Measurements from ENCODE around the gene NT5DC4. TPM values are rescaled to one million over a fixed set of nuclear protein-coding genes. Genes with fewer than 3 reads are reported as not detected.
"Not testable (repeated sequence)": the region's sequence is repeated elsewhere in the genome, so short reads cannot be mapped to it uniquely, and the experiment has no call there.

The NT5DC4 gene
- total RNA-seq, 1 donor from 2014 or later, result not detected

- DNase-seq, result no peak
These were observed 19.8 kb upstream of the NT5DC4 start for GRCh38 chr2:112701052-112701451.

GRCh38 chr2:112703684-112704083 lies 17.1 kb upstream of the NT5DC4 start:
- no peak for DNase-seq

- DNase-seq, result no peak
These were observed 15.2 kb upstream of the NT5DC4 start for GRCh38 chr2:112705575-112705974.

- DNase-seq, result no peak
These were observed 14.6 kb upstream of the NT5DC4 start for GRCh38 chr2:112706170-112706664.

GRCh38 chr2:112706947-112707346 lies 13.9 kb upstream of the NT5DC4 start:
- not testable (repeated sequence) for DNase-seq

- no peak for DNase-seq
These were observed 11.9 kb upstream of the NT5DC4 start for GRCh38 chr2:112708968-112709367.

GRCh38 chr2:112709703-112710102 lies 11.1 kb upstream of the NT5DC4 start:
- no peak for DNase-seq

- DNase-seq, result no peak
These were observed 9.7 kb upstream of the NT5DC4 start for GRCh38 chr2:112710956-112711750.

- DNase-seq, result no peak
These were observed 8.4 kb upstream of the NT5DC4 start for GRCh38 chr2:112712465-112712864.

- no peak for DNase-seq
These were observed 7.8 kb upstream of the NT5DC4 start for GRCh38 chr2:112712903-112713584.

- DNase-seq, result no peak
These were observed 7.3 kb upstream of the NT5DC4 start for GRCh38 chr2:112713585-112713925.

- no peak for DNase-seq
These were observed 6.9 kb upstream of the NT5DC4 start for GRCh38 chr2:112713926-112714325.

- no peak for DNase-seq
These were observed 6.5 kb upstream of the NT5DC4 start for GRCh38 chr2:112714331-112714730.

- no peak for DNase-seq
These were observed 5.8 kb upstream of the NT5DC4 start for GRCh38 chr2:112714836-112715631.

- not testable (repeated sequence) for DNase-seq
These were observed 4.7 kb upstream of the NT5DC4 start for GRCh38 chr2:112716094-112716493.

GRCh38 chr2:112716826-112717352 lies 3.9 kb upstream of the NT5DC4 start:
- not testable (repeated sequence) for DNase-seq

- no peak for DNase-seq
These were observed 1.9 kb upstream of the NT5DC4 start for GRCh38 chr2:112718863-112719370.

GRCh38 chr2:112721819-112722522 lies 1.2 kb downstream of the NT5DC4 start:
- DNase-seq, result no peak

GRCh38 chr2:112722816-112723546 lies 2.2 kb downstream of the NT5DC4 start:
- no peak for DNase-seq

- DNase-seq, result no peak
These were observed 2.7 kb downstream of the NT5DC4 start for GRCh38 chr2:112723547-112723940.

GRCh38 chr2:112723995-112724394 lies 3.2 kb downstream of the NT5DC4 start:
- no peak for DNase-seq

Measured in skin of body (tissue), 2 donors.